Fibroblast of lung (primary cell): ENCODE results near the gene ITPRID1. TPM values are rescaled to one million over a fixed set of nuclear protein-coding genes. Genes with fewer than 3 reads are reported as not detected.

ENCODE experiments used
- DNase-seq, 2 donors: peaks; one replicate each; pipeline versions ENCODE4 v3.0.0 to v3.0.0-alpha.2; 2010; ENCODE audit warnings: low read depth in 2 of 2
- H2AFZ ChIP-seq: 2 replicates; pipeline ENCODE4 v1.5.1; 2012; ENCODE audit warnings: low read length, control low read depth, inconsistent platforms
- H3K27ac ChIP-seq: 2 replicates; pipeline ENCODE4 v1.5.1; 2011; ENCODE audit warnings: low read length, control low read depth; ENCODE audit not compliant: insufficient read depth
- H3K27me3 ChIP-seq: 2 replicates; pipeline ENCODE4 v1.5.1; 2011; ENCODE audit warnings: mild to moderate bottlenecking, low read length; ENCODE audit not compliant: control insufficient read depth, insufficient read depth
- H3K36me3 ChIP-seq: 2 replicates; pipeline ENCODE4 v1.5.1; 2011; ENCODE audit warnings: low read length; ENCODE audit not compliant: control insufficient read depth, insufficient read depth
- H3K4me1 ChIP-seq: 2 replicates; pipeline ENCODE4 v1.5.1; 2011; ENCODE audit warnings: low read length; ENCODE audit not compliant: control insufficient read depth, insufficient read depth; ENCODE audit errors: extremely low read depth
- H3K4me2 ChIP-seq: 2 replicates; pipeline ENCODE4 v1.5.1; 2011; ENCODE audit warnings: low read length, control low read depth; ENCODE audit not compliant: insufficient read depth; ENCODE audit errors: extremely low read depth
- H3K4me3 ChIP-seq, 4 experiments: fragments of 200-600 bp in 1 of 4; sonication (generic) in 1 of 4; replicated peaks in 1 of 4; 2 replicates each; pipeline ENCODE4 v1.5.1; 2011 to 2016; ENCODE audit warnings: low read length in 4 of 4, low read depth in 3 of 4, mild to moderate bottlenecking in 3 of 4, control low read depth in 2 of 4, inconsistent platforms in 1 of 4, mixed read lengths in 1 of 4; ENCODE audit not compliant: insufficient read depth in 1 of 4; ENCODE audit errors: control extremely low read depth in 1 of 4
- H3K79me2 ChIP-seq: 2 replicates; pipeline ENCODE4 v1.5.1; 2012; ENCODE audit warnings: mild to moderate bottlenecking, low read length, inconsistent platforms; ENCODE audit not compliant: control insufficient read depth, insufficient read depth
- H3K9ac ChIP-seq: 2 replicates; pipeline ENCODE4 v1.5.1; 2011; ENCODE audit warnings: mild to moderate bottlenecking, low read length, control low read depth; ENCODE audit not compliant: insufficient read depth
- H3K9me3 ChIP-seq: 2 replicates; pipeline ENCODE4 v1.5.1; 2012; ENCODE audit warnings: low read depth, low read length; ENCODE audit not compliant: control insufficient read depth, insufficient read depth
- H4K20me1 ChIP-seq: 2 replicates; pipeline ENCODE4 v1.5.1; 2011; ENCODE audit warnings: low read length; ENCODE audit not compliant: control insufficient read depth, insufficient read depth; ENCODE audit errors: extremely low read depth
- CTCF ChIP-seq, 2 donors: IDR thresholded peaks in 1 of 2; conservative IDR thresholded peaks in 1 of 2; 1 replicate in 1 of 2; 2 replicates in 1 of 2; pipeline ENCODE4 v1.5.1; 2011 to 2012; ENCODE audit warnings: low read length in 2 of 2, control low read depth in 1 of 2, inconsistent platforms in 1 of 2, low read depth in 1 of 2, mild to moderate bottlenecking in 1 of 2
- EZH2 ChIP-seq: IDR thresholded peaks from 2 replicates; pipeline ENCODE4 v1.5.1; 2012; ENCODE audit warnings: low read length, control low read depth, mild to moderate bottlenecking; ENCODE audit errors: missing control alignments
- polyA plus RNA-seq, 2 donors: library from polyadenylated mRNA; depleted of rRNA in 1 of 2; stranded (reverse) in 1 of 2; unstranded in 1 of 2; fragments of >200 nt; gene quantifications; 2 replicates each; pipeline ENCODE4 v1.2.1, GENCODE V29; 2011 to 2012; ENCODE audit warnings: missing spikeins in 1 of 2
- total RNA-seq: library from RNA; depleted of rRNA; stranded (reverse); fragments of >200 nt; gene quantifications from 2 replicates; pipeline ENCODE4 v1.2.1, GENCODE V29; 2014

Gene ITPRID1
- total and polyA plus RNA-seq, 2 donors (not counting 1 experiment from before 2014, with no cell fraction given) = not detected

DNA sequence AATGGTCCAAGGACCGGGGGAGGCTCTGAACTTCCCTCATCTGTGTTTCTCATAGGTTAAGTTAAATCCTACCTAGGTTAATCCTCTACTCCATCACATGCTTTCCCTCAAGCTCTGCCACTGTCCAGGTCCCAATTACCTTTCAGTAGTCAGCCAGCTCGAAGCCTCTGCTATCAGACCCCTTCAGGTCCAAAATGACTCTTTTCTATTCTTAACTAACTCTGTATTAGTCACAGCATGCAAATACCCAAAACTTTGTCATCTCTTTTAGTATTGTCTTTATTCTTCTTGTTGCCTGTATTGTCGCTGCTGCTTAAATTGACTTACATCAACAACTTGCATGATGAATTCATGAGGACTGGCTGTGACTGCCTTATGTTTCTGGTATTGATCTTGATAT lies 188.5 kb downstream of the ITPRID1 start:
- H3K79me2 ChIP-seq = no peaks in the 10 kb centered on the region
- H3K9ac ChIP-seq = no peak overlapping the region
- no peaks in the 10 kb centered on the region for H3K36me3 ChIP-seq
- TF ChIP-seq CTCF (conservative IDR thresholded peaks at IDR 0.05 in 1 of 2, IDR thresholded peaks at IDR 0.05 in 1 of 2; ENCODE audit: low read depth in 1 of 2, low read length in 2 of 2) (no peak), EZH2 (no peak)
- H3K27me3 ChIP-seq = no peaks in the 10 kb centered on the region
- no peak overlapping the region for H3K4me2 ChIP-seq
- no peak overlapping the region for H3K27ac ChIP-seq
- H3K9me3 ChIP-seq = no peaks in the 10 kb centered on the region
- DNase-seq = no peak
- H4K20me1 ChIP-seq = no peaks in the 10 kb centered on the region
- no peak overlapping the region for H3K4me3 ChIP-seq
- H3K4me1 ChIP-seq = no peaks in the 10 kb centered on the region
- no peak overlapping the region for H2AFZ ChIP-seq

GRCh38 chr7:31705377-31705776 lies 191.5 kb downstream of the ITPRID1 start:
- Histone ChIP-seq H3K27ac (no peak overlapping the region), H3K36me3 (no peaks in the 10 kb centered on the region), H3K4me2 (no peak overlapping the region), H3K27me3 (no peaks in the 10 kb centered on the region), H2AFZ (no peak overlapping the region), H3K4me3 (no peak overlapping the region), H3K9me3 (no peaks in the 10 kb centered on the region), H3K9ac (no peak overlapping the region), H3K4me1 (no peaks in the 10 kb centered on the region), H3K79me2 (no peaks in the 10 kb centered on the region), H4K20me1 (no peaks in the 10 kb centered on the region)
- TF ChIP-seq CTCF (conservative IDR thresholded peaks at IDR 0.05 in 1 of 2, IDR thresholded peaks at IDR 0.05 in 1 of 2; ENCODE audit: low read depth in 1 of 2, low read length in 2 of 2) = no peak
- no peak for TF ChIP-seq EZH2
- no peak for DNase-seq

- Histone ChIP-seq H2AFZ (no peak overlapping the region), H3K4me1 (no peaks in the 10 kb centered on the region), H3K9ac (no peak overlapping the region), H3K9me3 (no peaks in the 10 kb centered on the region), H3K4me3 (no peak overlapping the region), H3K27ac (no peak overlapping the region), H3K4me2 (no peak overlapping the region), H3K27me3 (no peaks in the 10 kb centered on the region), H3K79me2 (no peaks in the 10 kb centered on the region), H3K36me3 (no peaks in the 10 kb centered on the region), H4K20me1 (no peaks in the 10 kb centered on the region)
- TF ChIP-seq EZH2 (no peak), CTCF (conservative IDR thresholded peaks at IDR 0.05 in 1 of 2, IDR thresholded peaks at IDR 0.05 in 1 of 2; ENCODE audit: low read depth in 1 of 2, low read length in 2 of 2) (no peak)
- DNase-seq = no peak
Measured at GRCh38 chr7:31707089-31707488, 193.2 kb downstream of the ITPRID1 start.

Other genes with a start within 250 kb of the ITPRID1 start
- gene NEUROD6, start 173.4 kb upstream of the ITPRID1 start, total RNA-seq = not detected in 2 replicates
- gene NEUROD6, start 173.4 kb upstream of the ITPRID1 start, polyA plus RNA-seq = not detected in 2 replicates
- gene PPP1R17, start 173.1 kb downstream of the ITPRID1 start, total RNA-seq = not detected in 2 replicates
- not detected in 2 replicates for gene PPP1R17, start 173.1 kb downstream of the ITPRID1 start, polyA plus RNA-seq